Umbilical cord (tissue), 2 donors: Measurements from ENCODE around the gene YEATS4. TPM values are rescaled to one million over a fixed set of nuclear protein-coding genes. Genes with fewer than 3 reads are reported as not detected.

Source experiments
- DNase-seq: peaks from one replicate; pipeline ENCODE4 v3.0.0-alpha.2; 2015; ENCODE audit warnings: low spot score
- total RNA-seq: library from RNA; depleted of rRNA; stranded (reverse); fragments of >200 nt; gene quantifications from one replicate; pipeline ENCODE4 v1.2.3, GENCODE V29; 2014; ENCODE audit warnings: low replicate concordance; ENCODE audit not compliant: insufficient read depth

The YEATS4 gene
- total RNA-seq, 1 donor from 2014 or later = 3.6 TPM

GRCh38 chr12:69389831-69390230 is 30.3 kb downstream of the YEATS4 start:
- DNase-seq = peak; percentile 36

GRCh38 chr12:69392179-69392928 is 32.8 kb downstream of the YEATS4 start:
- no peak for DNase-seq

- DNase-seq = no peak
Measured at GRCh38 chr12:69396041-69396440, 36.5 kb downstream of the YEATS4 start.

GRCh38 chr12:69396963-69397362 is 37.4 kb downstream of the YEATS4 start:
- DNase-seq = no peak

GRCh38 chr12:69397978-69398377 is 38.4 kb downstream of the YEATS4 start:
- DNase-seq = no peak

- DNase-seq = no peak
Measured at GRCh38 chr12:69401940-69402339, 42.4 kb downstream of the YEATS4 start.

- no peak for DNase-seq
Measured at GRCh38 chr12:69404851-69405565, 45.5 kb downstream of the YEATS4 start.

- DNase-seq = peak; percentile 96
Measured at GRCh38 chr12:69405566-69405865, 46.0 kb downstream of the YEATS4 start.

- no peak for DNase-seq
Measured at GRCh38 chr12:69406217-69406616, 46.7 kb downstream of the YEATS4 start.

GRCh38 chr12:69410571-69410970 is 51.0 kb downstream of the YEATS4 start:
- DNase-seq = no peak

- no peak for DNase-seq
Measured at GRCh38 chr12:69412655-69413054, 53.1 kb downstream of the YEATS4 start.

GRCh38 chr12:69415471-69416275 is 56.1 kb downstream of the YEATS4 start:
- DNase-seq = peak; percentile 97

GRCh38 chr12:69417231-69417630 is 57.7 kb downstream of the YEATS4 start:
- no peak for DNase-seq

- DNase-seq = peak; percentile 15
Measured at GRCh38 chr12:69417741-69418167, 58.2 kb downstream of the YEATS4 start.

- no peak for DNase-seq
Measured at GRCh38 chr12:69419701-69420100, 60.2 kb downstream of the YEATS4 start.

- DNase-seq = no peak
Measured at GRCh38 chr12:69421548-69421947, 62.0 kb downstream of the YEATS4 start.

GRCh38 chr12:69423037-69423905 is 63.7 kb downstream of the YEATS4 start:
- DNase-seq = peak; percentile 24

GRCh38 chr12:69425417-69425816 is 65.9 kb downstream of the YEATS4 start:
- DNase-seq = no peak

- DNase-seq = peak; percentile 58
Measured at GRCh38 chr12:69428351-69429073, 69.0 kb downstream of the YEATS4 start.

- peak; percentile 80 for DNase-seq
Measured at GRCh38 chr12:69430942-69431590, 71.5 kb downstream of the YEATS4 start.
